Activated CD8-positive, alpha-beta memory T cell treated with anti-CD3 and anti-CD28 coated beads, Interleukin-2, amount 50 U/mL, for 1 hour (primary cell): Measurements from ENCODE around the gene NRXN3.

ENCODE experiments used
- DNase-seq: peaks from one replicate; pipeline ENCODE4 v3.0.0-alpha.2; 2020; ENCODE audit errors: extremely low read depth

The NRXN3 gene

GRCh38 chr14:78319887-78320635 is 149.9 kb downstream of the NRXN3 start:
- DNase-seq, result no peak

GRCh38 chr14:78324353-78324752 is 154.2 kb downstream of the NRXN3 start:
- DNase-seq, result no peak

GRCh38 chr14:78325911-78326310 is 155.7 kb downstream of the NRXN3 start:
- DNase-seq, result no peak

GRCh38 chr14:78327426-78328221 is 157.5 kb downstream of the NRXN3 start:
- no peak for DNase-seq

GRCh38 chr14:78329371-78329770 is 159.2 kb downstream of the NRXN3 start:
- DNase-seq, result no peak

GRCh38 chr14:78335531-78335930 is 165.4 kb downstream of the NRXN3 start:
- DNase-seq, result no peak

GRCh38 chr14:78340250-78340649 is 170.1 kb downstream of the NRXN3 start:
- no peak for DNase-seq

GRCh38 chr14:78341827-78342389 is 171.7 kb downstream of the NRXN3 start:
- no peak for DNase-seq

- no peak for DNase-seq
Observed at GRCh38 chr14:78342879-78343278, 172.7 kb downstream of the NRXN3 start.

- DNase-seq, result no peak
Observed at GRCh38 chr14:78344290-78344689, 174.1 kb downstream of the NRXN3 start.

GRCh38 chr14:78345131-78345744 is 175.1 kb downstream of the NRXN3 start:
- no peak for DNase-seq

GRCh38 chr14:78346747-78347146 is 176.6 kb downstream of the NRXN3 start:
- DNase-seq, result no peak

- no peak for DNase-seq
Observed at GRCh38 chr14:78355109-78355508, 184.9 kb downstream of the NRXN3 start.

GRCh38 chr14:78356391-78356790 is 186.2 kb downstream of the NRXN3 start:
- no peak for DNase-seq

GRCh38 chr14:78358591-78358990 is 188.4 kb downstream of the NRXN3 start:
- DNase-seq, result no peak

- no peak for DNase-seq
Observed at GRCh38 chr14:78359581-78359980, 189.4 kb downstream of the NRXN3 start.

- DNase-seq, result no peak
Observed at GRCh38 chr14:78363008-78363407, 192.8 kb downstream of the NRXN3 start.

- DNase-seq, result no peak
Observed at GRCh38 chr14:78367355-78367754, 197.2 kb downstream of the NRXN3 start.

- DNase-seq, result no peak
Observed at GRCh38 chr14:78383060-78383459, 212.9 kb downstream of the NRXN3 start.

- DNase-seq, result no peak
Observed at GRCh38 chr14:78398216-78398615, 228.0 kb downstream of the NRXN3 start.

GRCh38 chr14:78399316-78399889 is 229.2 kb downstream of the NRXN3 start:
- no peak for DNase-seq

GRCh38 chr14:78401866-78402265 is 231.7 kb downstream of the NRXN3 start:
- no peak for DNase-seq
